GM21529 (cell line): ENCODE results near the gene COX7A2.

Experiments used
- ATAC-seq: cut with Tn5 transposase; IDR thresholded peaks from one replicate; pipeline ENCODE4 v1.9.1; 2021; ENCODE audit not compliant: unreplicated experiment

COX7A2 gene

DNA sequence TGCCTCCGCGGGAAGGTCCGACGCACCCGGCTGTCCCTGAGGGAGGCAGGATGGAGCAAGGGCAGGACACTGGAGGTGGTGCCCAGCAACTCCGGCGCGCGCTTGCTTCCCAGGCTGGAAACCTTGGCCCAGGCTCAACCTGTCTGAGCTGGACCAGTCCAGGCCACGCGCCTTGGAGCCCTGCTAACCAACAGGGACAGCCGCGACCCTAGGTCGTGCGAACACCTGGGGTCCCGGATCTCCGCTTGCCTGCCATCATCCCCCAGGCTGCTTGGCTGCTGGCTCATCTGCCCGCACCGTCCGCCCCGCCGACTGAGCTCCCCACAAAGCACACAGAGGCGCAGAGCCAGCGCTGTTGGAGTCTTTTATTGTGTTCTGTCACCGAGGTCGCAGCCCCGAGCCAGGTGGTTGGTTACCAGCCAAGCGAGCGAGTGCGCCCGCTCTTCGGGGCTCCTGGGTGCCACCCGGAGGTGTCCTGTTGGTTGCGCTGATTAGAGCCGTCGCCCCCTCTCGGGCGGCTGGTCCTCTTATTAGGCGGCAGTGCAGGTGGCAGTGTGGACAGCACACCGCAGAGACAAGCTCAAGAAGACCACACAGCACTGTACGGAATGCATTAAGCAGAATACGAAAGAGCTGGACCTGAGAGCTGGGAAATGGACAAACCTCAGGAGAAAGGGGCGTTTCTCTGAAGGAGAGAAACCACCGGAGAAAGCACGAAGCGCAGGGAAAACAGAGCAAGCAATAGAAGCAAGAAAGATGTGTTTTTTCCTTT lies 41.5 kb downstream of the COX7A2 start:
- no peak for ATAC-seq

DNA sequence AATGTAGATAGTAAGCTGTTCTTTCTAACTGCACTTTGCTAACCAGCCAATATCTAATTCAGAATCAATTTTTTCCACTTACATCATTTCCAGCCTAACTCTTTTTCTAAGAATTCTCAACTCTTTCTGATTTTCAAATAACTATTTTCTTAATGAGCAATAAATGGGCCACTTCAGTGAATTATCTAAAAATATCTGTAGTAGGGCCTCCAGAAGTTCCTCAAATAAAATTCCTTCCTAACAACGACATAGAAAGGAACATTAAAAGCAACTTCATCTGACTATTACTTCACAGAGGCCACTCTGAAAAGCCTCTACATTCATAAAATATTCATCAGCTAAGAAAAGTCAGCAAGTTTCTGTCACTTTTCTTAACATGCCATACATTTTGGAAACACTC lies 42.6 kb downstream of the COX7A2 start:
- no peak for ATAC-seq

DNA sequence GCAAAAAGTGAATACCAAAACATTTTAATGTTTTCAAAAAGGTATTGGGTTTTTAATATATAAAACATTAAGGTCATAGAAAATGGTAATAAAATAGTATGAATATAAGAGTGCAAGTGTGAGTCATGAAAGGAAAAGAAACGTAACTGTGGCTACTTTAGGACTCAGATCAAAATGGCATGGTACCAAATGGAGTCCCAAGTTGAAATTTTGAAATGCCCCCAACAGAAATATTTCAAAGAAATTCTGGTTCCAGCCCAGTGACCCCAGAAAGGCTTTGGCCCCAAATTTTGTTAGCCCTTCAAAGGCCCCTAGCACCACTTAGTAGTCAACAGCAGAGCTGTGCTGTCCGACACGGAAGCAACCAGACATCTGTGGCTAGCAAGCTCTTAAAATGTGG lies 43.7 kb downstream of the COX7A2 start:
- ATAC-seq: no peak

DNA sequence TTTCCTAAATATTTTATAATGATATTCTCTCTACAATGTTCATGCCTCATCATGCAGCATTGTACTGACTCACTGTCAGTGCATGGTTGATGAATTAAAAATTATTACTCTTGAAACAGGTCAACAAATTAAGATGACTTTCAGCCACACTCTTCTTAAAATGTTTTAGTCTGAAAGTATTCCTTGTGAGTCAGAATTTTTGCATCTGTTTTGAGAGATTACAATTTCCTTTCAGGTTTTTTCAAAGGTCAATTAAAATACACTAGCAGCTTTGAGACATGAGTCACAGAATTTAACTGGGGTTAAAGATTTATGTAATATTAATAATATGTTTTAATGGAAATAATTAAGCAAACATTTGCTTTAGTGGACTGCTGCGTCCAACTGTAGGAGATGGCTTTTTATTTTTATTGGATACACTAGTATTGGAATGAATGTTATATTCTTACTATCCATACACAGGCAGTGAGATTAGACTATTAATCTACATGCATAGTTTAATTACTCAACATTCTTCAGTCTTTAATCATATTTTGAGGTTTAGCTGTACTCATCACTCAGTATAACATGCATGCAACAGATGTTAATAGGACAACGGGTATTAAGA lies 47.4 kb downstream of the COX7A2 start:
- ATAC-seq: no peak

- ATAC-seq: no peak
These were observed 55.2 kb downstream of the COX7A2 start for GRCh38 chr6:75188221-75188925.
